HepG2 (cell line): ENCODE measurements around the gene FAHD1. TPM values are rescaled to one million over a fixed set of nuclear protein-coding genes. Genes with fewer than 3 reads are reported as not detected.

Experiments
- CCAR2 ChIP-seq: fragments of 200-400 bp; formaldehyde crosslinking; optimal IDR thresholded peaks from 2 replicates; pipeline ENCODE3; 2018; ENCODE audit warnings: low read depth, mild to moderate bottlenecking, low read length, moderate library complexity
- HCFC1 ChIP-seq: fragments of 150-350 bp; IDR thresholded peaks from 2 replicates; pipeline ENCODE4 v1.6.1; 2014; ENCODE audit warnings: low read depth, low read length
- HOXA3 ChIP-seq: sonication (generic); formaldehyde crosslinking; IDR thresholded peaks from 2 replicates; pipeline ENCODE4 v1.5.0; 2020; ENCODE audit warnings: missing genetic modification reagents
- MAFF ChIP-seq: IDR thresholded peaks from 2 replicates; pipeline ENCODE4 v1.6.1; 2011; ENCODE audit warnings: low read depth, low read length, improper control_type of control experiment
- MED8 ChIP-seq: sonication (generic); formaldehyde crosslinking; IDR thresholded peaks from 2 replicates; pipeline ENCODE4 v1.8.1; 2023; ENCODE audit warnings: mild to moderate bottlenecking, missing genetic modification reagents; ENCODE audit not compliant: insufficient replicate concordance
- MXI1 ChIP-seq: IDR thresholded peaks from 3 replicates; pipeline ENCODE4 v1.6.1; 2012; ENCODE audit warnings: low read depth, low read length, inconsistent platforms, borderline replicate concordance
- NCOA1 ChIP-seq: sonication (generic); formaldehyde crosslinking; IDR thresholded peaks from 2 replicates; pipeline ENCODE4 v1.9.0; 2021; ENCODE audit warnings: missing genetic modification reagents
- NR2F1 ChIP-seq, 2 experiments: fragments of 450-650 bp in 1 of 2; formaldehyde crosslinking in 1 of 2; IDR thresholded peaks; 2 replicates each; pipeline versions ENCODE4 v1.5.0 to v1.6.1; 2016 to 2020; ENCODE audit warnings: mild to moderate bottlenecking in 1 of 2, missing compliant biosample characterization in 1 of 2, missing genetic modification reagents in 1 of 2, moderate library complexity in 1 of 2
- PHF20 ChIP-seq: sonication (generic); formaldehyde crosslinking; IDR thresholded peaks from 2 replicates; pipeline ENCODE4 v1.5.0; 2020; ENCODE audit warnings: mild to moderate bottlenecking, missing genetic modification reagents
- PHF5A ChIP-seq: IDR thresholded peaks from one replicate; pipeline ENCODE4 v1.6.1; 2018; ENCODE audit warnings: low read depth, missing genetic modification reagents; ENCODE audit not compliant: unreplicated experiment
- SNAI1 ChIP-seq: sonication (generic); formaldehyde crosslinking; IDR thresholded peaks from 2 replicates; pipeline ENCODE4 v1.5.0; 2020; ENCODE audit warnings: mild to moderate bottlenecking, missing genetic modification reagents, borderline replicate concordance
- SNAPC2 ChIP-seq: sonication (generic); formaldehyde crosslinking; IDR thresholded peaks from 2 replicates; pipeline ENCODE4 v1.8.1; 2022; ENCODE audit warnings: mild to moderate bottlenecking, missing genetic modification reagents
- SRY ChIP-seq: sonication (generic); formaldehyde crosslinking; IDR thresholded peaks from 2 replicates; pipeline ENCODE4 v1.8.0; 2022; ENCODE audit warnings: mild to moderate bottlenecking, missing genetic modification reagents
- SYNCRIP ChIP-seq: fragments of 200-400 bp; formaldehyde crosslinking; IDR thresholded peaks from 2 replicates; pipeline ENCODE4 v1.6.1; 2018; ENCODE audit warnings: mild to moderate bottlenecking, low read depth, low read length; ENCODE audit not compliant: insufficient read depth
- TBP ChIP-seq: sonication (generic); formaldehyde crosslinking; IDR thresholded peaks from 2 replicates; pipeline ENCODE4 v1.5.0; 2020; ENCODE audit warnings: missing genetic modification reagents
- ZNF101 ChIP-seq: sonication (generic); formaldehyde crosslinking; IDR thresholded peaks from 2 replicates; pipeline ENCODE4 v1.4.0; 2020; ENCODE audit warnings: mild to moderate bottlenecking, low read depth, missing genetic modification reagents, borderline replicate concordance
- ZNF460 ChIP-seq: sonication (generic); formaldehyde crosslinking; IDR thresholded peaks from 2 replicates; pipeline ENCODE4 v1.5.1; 2020; ENCODE audit warnings: missing genetic modification reagents, mild to moderate bottlenecking, borderline replicate concordance
- ZNF652 ChIP-seq: IDR thresholded peaks from 2 replicates; pipeline ENCODE4 v1.6.1; 2016; ENCODE audit warnings: low read depth, borderline replicate concordance
- ZNF746 ChIP-seq: sonication (generic); formaldehyde crosslinking; IDR thresholded peaks from 2 replicates; pipeline ENCODE4 v1.8.0; 2022; ENCODE audit warnings: mild to moderate bottlenecking, missing genetic modification reagents
- polyA plus RNA-seq, 8 experiments: library from polyadenylated mRNA; depleted of rRNA in 3 of 8; stranded (reverse) in 7 of 8; unstranded in 1 of 8; fragments of >200 nt; fragmentation: Illumina TruSeq in 4 of 8; extraction: Trizol in 4 of 8; gene quantifications; 2 replicates each; pipeline versions ENCODE4 v1.2.1 to v1.2.3, GENCODE V29; 2011 to 2016; ENCODE audit warnings: low read depth in 4 of 8, missing spikeins in 1 of 8, mixed read lengths in 1 of 8; ENCODE audit not compliant: insufficient read depth in 1 of 8
- total RNA-seq, 5 experiments: library from RNA; depleted of rRNA; stranded (reverse); fragments of >200 nt; fragmentation: Illumina TruSeq; extraction: Trizol; gene quantifications; 2 replicates each; pipeline ENCODE4 v1.2.3, GENCODE V29; 2016; ENCODE audit warnings: low read depth in 1 of 5
- TF ChIP-seq, protein P1 (sequence below): sonication (generic); formaldehyde crosslinking; IDR thresholded peaks from 2 replicates; pipeline ENCODE4 v1.4.0; 2020; ENCODE audit warnings: missing genetic modification reagents
- TF ChIP-seq, protein P2 (sequence below): sonication (generic); formaldehyde crosslinking; IDR thresholded peaks from 2 replicates; pipeline ENCODE4 v1.5.0; 2020; ENCODE audit warnings: mild to moderate bottlenecking, missing genetic modification reagents, borderline replicate concordance
- TF ChIP-seq, protein P3 (sequence below): sonication (generic); formaldehyde crosslinking; IDR thresholded peaks from 2 replicates; pipeline ENCODE4 v1.4.0; 2020; ENCODE audit warnings: mild to moderate bottlenecking, low read depth, missing genetic modification reagents
- TF ChIP-seq, protein P4 (sequence below): sonication (generic); formaldehyde crosslinking; IDR thresholded peaks from 2 replicates; pipeline ENCODE4 v1.4.0; 2020; ENCODE audit warnings: missing genetic modification reagents

FAHD1 gene
- total and polyA plus RNA-seq, 2 of the 13 experiments (the other 11 are each of a cell fraction or from before 2014, with no cell fraction given), result 39.0 to 45.3 TPM

DNA sequence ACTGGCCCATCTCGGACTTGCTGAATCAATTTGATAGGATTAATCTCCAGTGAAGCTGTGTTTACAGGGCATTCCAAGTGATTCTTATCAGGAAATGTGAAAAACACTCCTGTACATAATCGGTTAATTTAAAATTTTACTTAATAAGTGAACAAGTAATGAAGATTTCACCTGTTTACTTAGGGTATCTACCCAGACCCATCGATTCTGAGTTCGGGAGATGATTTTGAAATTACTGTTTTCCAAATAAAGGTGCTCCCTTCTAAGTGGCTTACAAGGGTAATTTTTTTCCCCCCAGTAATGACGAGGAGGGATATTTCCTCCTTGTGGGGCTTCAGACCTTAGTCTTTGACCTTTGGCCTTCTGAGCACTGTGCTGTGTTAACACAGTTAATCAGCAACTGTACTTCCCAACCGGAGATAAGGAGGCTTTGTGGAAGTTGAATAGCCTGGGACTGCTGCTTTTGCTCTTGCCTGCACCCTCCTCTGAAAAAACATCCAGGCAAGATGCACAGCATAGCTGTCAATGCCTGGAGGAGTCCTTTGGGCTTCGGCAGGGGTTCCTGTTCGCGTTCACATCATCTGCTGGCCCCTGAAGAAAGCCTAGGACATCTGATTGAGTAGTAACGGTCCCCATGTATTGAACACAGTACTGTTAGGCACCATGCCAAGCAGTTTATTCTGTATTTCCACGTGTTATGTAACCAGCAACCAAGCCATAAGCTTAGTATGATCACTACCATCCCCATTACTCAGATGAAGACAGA lies 1.8 kb downstream of the FAHD1 start (continued):
- TF ChIP-seq SYNCRIP (no peak), SNAI1 (CRISPR knock-in tag) (no peak), PHF20 (CRISPR knock-in tag) (no peak), CCAR2 (no peak), HCFC1 (no peak), SRY (CRISPR knock-in tag) (no peak; the same call in 1 of the 2 replicates), NCOA1 (CRISPR knock-in tag) (no peak), NR2F1 (CRISPR knock-in tag; IDR thresholded peaks at IDR 0.05) (peak; percentile 82 to 90), SNAPC2 (CRISPR knock-in tag) (peak; percentile 85; the same call in 1 of the 2 replicates), ZNF460 (CRISPR knock-in tag) (no peak), ZNF652 (CRISPR knock-in tag) (peak; percentile 78), MED8 (no peak), ZNF101 (CRISPR knock-in tag) (no peak), MAFF (no peak), HOXA3 (CRISPR knock-in tag) (peak; percentile 83), MXI1 (no peak; the same call in 2 of the 3 replicates), PHF5A (CRISPR knock-in tag) (no peak), TBP (CRISPR knock-in tag) (no peak), ZNF746 (no peak)
- TF ChIP-seq, protein P1, sequence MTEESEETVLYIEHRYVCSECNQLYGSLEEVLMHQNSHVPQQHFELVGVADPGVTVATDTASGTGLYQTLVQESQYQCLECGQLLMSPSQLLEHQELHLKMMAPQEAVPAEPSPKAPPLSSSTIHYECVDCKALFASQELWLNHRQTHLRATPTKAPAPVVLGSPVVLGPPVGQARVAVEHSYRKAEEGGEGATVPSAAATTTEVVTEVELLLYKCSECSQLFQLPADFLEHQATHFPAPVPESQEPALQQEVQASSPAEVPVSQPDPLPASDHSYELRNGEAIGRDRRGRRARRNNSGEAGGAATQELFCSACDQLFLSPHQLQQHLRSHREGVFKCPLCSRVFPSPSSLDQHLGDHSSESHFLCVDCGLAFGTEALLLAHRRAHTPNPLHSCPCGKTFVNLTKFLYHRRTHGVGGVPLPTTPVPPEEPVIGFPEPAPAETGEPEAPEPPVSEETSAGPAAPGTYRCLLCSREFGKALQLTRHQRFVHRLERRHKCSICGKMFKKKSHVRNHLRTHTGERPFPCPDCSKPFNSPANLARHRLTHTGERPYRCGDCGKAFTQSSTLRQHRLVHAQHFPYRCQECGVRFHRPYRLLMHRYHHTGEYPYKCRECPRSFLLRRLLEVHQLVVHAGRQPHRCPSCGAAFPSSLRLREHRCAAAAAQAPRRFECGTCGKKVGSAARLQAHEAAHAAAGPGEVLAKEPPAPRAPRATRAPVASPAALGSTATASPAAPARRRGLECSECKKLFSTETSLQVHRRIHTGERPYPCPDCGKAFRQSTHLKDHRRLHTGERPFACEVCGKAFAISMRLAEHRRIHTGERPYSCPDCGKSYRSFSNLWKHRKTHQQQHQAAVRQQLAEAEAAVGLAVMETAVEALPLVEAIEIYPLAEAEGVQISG (CRISPR knock-in tag), result peak; percentile 45
- TF ChIP-seq, protein P2, sequence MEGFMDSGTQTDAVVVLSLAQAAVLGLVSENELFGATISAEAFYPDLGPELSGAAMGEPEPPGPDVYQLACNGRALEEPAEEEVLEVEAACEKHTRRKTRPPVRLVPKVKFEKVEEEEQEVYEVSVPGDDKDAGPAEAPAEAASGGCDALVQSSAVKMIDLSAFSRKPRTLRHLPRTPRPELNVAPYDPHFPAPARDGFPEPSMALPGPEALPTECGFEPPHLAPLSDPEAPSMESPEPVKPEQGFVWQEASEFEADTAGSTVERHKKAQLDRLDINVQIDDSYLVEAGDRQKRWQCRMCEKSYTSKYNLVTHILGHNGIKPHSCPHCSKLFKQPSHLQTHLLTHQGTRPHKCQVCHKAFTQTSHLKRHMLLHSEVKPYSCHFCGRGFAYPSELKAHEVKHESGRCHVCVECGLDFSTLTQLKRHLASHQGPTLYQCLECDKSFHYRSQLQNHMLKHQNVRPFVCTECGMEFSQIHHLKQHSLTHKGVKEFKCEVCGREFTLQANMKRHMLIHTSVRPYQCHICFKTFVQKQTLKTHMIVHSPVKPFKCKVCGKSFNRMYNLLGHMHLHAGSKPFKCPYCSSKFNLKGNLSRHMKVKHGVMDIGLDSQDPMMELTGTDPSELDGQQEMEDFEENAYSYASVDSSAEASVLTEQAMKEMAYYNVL, result no peak; the same call in 1 of the 2 replicates
- TF ChIP-seq, protein P3, sequence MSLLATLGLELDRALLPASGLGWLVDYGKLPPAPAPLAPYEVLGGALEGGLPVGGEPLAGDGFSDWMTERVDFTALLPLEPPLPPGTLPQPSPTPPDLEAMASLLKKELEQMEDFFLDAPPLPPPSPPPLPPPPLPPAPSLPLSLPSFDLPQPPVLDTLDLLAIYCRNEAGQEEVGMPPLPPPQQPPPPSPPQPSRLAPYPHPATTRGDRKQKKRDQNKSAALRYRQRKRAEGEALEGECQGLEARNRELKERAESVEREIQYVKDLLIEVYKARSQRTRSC (CRISPR knock-in tag), result no peak
- TF ChIP-seq, protein P4, sequence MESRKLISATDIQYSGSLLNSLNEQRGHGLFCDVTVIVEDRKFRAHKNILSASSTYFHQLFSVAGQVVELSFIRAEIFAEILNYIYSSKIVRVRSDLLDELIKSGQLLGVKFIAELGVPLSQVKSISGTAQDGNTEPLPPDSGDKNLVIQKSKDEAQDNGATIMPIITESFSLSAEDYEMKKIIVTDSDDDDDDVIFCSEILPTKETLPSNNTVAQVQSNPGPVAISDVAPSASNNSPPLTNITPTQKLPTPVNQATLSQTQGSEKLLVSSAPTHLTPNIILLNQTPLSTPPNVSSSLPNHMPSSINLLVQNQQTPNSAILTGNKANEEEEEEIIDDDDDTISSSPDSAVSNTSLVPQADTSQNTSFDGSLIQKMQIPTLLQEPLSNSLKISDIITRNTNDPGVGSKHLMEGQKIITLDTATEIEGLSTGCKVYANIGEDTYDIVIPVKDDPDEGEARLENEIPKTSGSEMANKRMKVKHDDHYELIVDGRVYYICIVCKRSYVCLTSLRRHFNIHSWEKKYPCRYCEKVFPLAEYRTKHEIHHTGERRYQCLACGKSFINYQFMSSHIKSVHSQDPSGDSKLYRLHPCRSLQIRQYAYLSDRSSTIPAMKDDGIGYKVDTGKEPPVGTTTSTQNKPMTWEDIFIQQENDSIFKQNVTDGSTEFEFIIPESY (CRISPR knock-in tag), result no peak
